HEK293T (cell line): ENCODE measurements around the gene ZNF534.

Experiments
- BHLHE40 ChIP-seq: fragments of 450-650 bp; IDR thresholded peaks from 2 replicates; pipeline ENCODE4 v1.6.1; 2016; ENCODE audit warnings: mild to moderate bottlenecking, moderate library complexity, borderline replicate concordance
- CTBP1 ChIP-seq: fragments of 450-650 bp; IDR thresholded peaks from 2 replicates; pipeline ENCODE4 v1.6.1; 2016; ENCODE audit warnings: borderline replicate concordance
- FOXM1 ChIP-seq: fragments of 450-650 bp; IDR thresholded peaks from 2 replicates; pipeline ENCODE4 v1.6.1; 2017; ENCODE audit warnings: mild to moderate bottlenecking, borderline replicate concordance
- L3MBTL2 ChIP-seq: fragments of 450-650 bp; conservative IDR thresholded peaks from 2 replicates; pipeline ENCODE4 v1.6.1; 2016; ENCODE audit warnings: mild to moderate bottlenecking
- SUZ12 ChIP-seq: fragments of 450-650 bp; IDR thresholded peaks from 2 replicates; pipeline ENCODE4 v1.6.1; 2016; ENCODE audit warnings: mild to moderate bottlenecking
- TARDBP ChIP-seq: fragments of 450-650 bp; IDR thresholded peaks from 2 replicates; pipeline ENCODE4 v1.6.1; 2016
- ZNF384 ChIP-seq: fragments of 450-650 bp; IDR thresholded peaks from 2 replicates; pipeline ENCODE4 v1.6.1; 2016

GRCh38 chr19:52415711-52416110, 13.2 kb upstream of the ZNF534 start:
- TF ChIP-seq BHLHE40 (no peak), ZNF384 (no peak), TARDBP (no peak), FOXM1 (no peak), SUZ12 (no peak), CTBP1 (no peak), L3MBTL2 (no peak)
